OCI-LY7 (cell line): ENCODE measurements around the gene RDH16.
"Not testable (repeated sequence)": the region's sequence is repeated elsewhere in the genome, so short reads cannot be mapped to it uniquely, and the experiment has no call there.

Source experiments
- EZH2phosphoT487 ChIP-seq: fragments of 200-600 bp; sonication (generic); IDR thresholded peaks from 2 replicates; pipeline ENCODE4 v1.6.1; 2018; ENCODE audit warnings: low read depth, borderline replicate concordance, mild to moderate bottlenecking, mixed run types, antibody characterized with exemption, low read length, moderate library complexity, mixed read lengths
- TF ChIP-seq, protein P1 (sequence below): fragments of 200-600 bp; sonication (generic); conservative IDR thresholded peaks from 2 replicates; pipeline ENCODE4 v1.5.1; 2014; ENCODE audit warnings: mild to moderate bottlenecking, antibody characterized with exemption, low read length, moderate library complexity, mixed read lengths

- TF ChIP-seq, protein P1, sequence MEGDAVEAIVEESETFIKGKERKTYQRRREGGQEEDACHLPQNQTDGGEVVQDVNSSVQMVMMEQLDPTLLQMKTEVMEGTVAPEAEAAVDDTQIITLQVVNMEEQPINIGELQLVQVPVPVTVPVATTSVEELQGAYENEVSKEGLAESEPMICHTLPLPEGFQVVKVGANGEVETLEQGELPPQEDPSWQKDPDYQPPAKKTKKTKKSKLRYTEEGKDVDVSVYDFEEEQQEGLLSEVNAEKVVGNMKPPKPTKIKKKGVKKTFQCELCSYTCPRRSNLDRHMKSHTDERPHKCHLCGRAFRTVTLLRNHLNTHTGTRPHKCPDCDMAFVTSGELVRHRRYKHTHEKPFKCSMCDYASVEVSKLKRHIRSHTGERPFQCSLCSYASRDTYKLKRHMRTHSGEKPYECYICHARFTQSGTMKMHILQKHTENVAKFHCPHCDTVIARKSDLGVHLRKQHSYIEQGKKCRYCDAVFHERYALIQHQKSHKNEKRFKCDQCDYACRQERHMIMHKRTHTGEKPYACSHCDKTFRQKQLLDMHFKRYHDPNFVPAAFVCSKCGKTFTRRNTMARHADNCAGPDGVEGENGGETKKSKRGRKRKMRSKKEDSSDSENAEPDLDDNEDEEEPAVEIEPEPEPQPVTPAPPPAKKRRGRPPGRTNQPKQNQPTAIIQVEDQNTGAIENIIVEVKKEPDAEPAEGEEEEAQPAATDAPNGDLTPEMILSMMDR = not testable (repeated sequence)
- TF ChIP-seq EZH2phosphoT487 = not testable (repeated sequence)
These were observed 16.8 kb upstream of the RDH16 start for GRCh38 chr12:56974224-56974623.
